OCI-LY7 (cell line): ENCODE data around the gene RAB10. TPM values are rescaled to one million over a fixed set of nuclear protein-coding genes. Genes with fewer than 3 reads are reported as not detected.
"Not testable (repeated sequence)": the region's sequence is repeated elsewhere in the genome, so short reads cannot be mapped to it uniquely, and the experiment has no call there.

Experiments used
- BruUV-seq: library from RNA; stranded (reverse); fragments of 400-500 nt; replicated peaks from 2 replicates; lab custom pipeline; 2021; lab: Mats Ljungman, UMichigan
- CTCF ChIA-PET: fragments of 300-600 bp; sonication (Branson Sonifier 250); formaldehyde crosslinking; loops from one replicate; lab custom pipeline; 2022; ENCODE audit warnings: antibody characterized with exemption; ENCODE audit not compliant: unreplicated experiment; lab: Charles Lee
- POLR2A ChIA-PET: fragments of 300-600 bp; sonication (Branson Sonifier 250); formaldehyde crosslinking; loops from one replicate; lab custom pipeline; 2022; ENCODE audit warnings: antibody characterized with exemption; lab: Charles Lee
- DNase-seq: peaks from one replicate; pipeline ENCODE4 v3.0.0-alpha.2; 2015; ENCODE audit warnings: low spot score
- H2AFZ ChIP-seq: fragments of 200-600 bp; sonication (generic), shearing (Covaris generic); 2 replicates; pipeline ENCODE4 v1.6.1; 2014; ENCODE audit warnings: mild to moderate bottlenecking, antibody characterized with exemption, low read length, moderate library complexity
- H3K27ac ChIP-seq: fragments of 200-600 bp; sonication (generic); 2 replicates; pipeline ENCODE4 v1.5.1; 2014; ENCODE audit warnings: mixed run types, low read depth, mild to moderate bottlenecking, moderate library complexity, low read length, inconsistent platforms; ENCODE audit not compliant: poor library complexity, severe bottlenecking
- H3K36me3 ChIP-seq: fragments of 200-600 bp; sonication (generic); 2 replicates; pipeline ENCODE4 v1.6.1; 2014; ENCODE audit warnings: mild to moderate bottlenecking, antibody characterized with exemption, low read length, moderate library complexity, mixed read lengths; ENCODE audit not compliant: insufficient read depth
- H3K4me1 ChIP-seq: fragments of 200-600 bp; sonication (generic); 2 replicates; pipeline ENCODE4 v1.5.1; 2014; ENCODE audit warnings: mild to moderate bottlenecking, low read length; ENCODE audit not compliant: insufficient read depth, poor library complexity, severe bottlenecking
- H3K4me2 ChIP-seq: fragments of 200-600 bp; sonication (generic); 2 replicates; pipeline ENCODE4 v1.6.1; 2014; ENCODE audit warnings: mild to moderate bottlenecking, low read length
- H3K4me3 ChIP-seq: fragments of 200-600 bp; sonication (generic); 2 replicates; pipeline ENCODE4 v1.5.1; 2014; ENCODE audit warnings: mild to moderate bottlenecking, low read depth, low read length; ENCODE audit not compliant: poor library complexity, severe bottlenecking
- H3K79me2 ChIP-seq: fragments of 200-600 bp; sonication (generic); 2 replicates; pipeline ENCODE4 v1.6.1; 2016; ENCODE audit warnings: low read depth, mild to moderate bottlenecking, low read length, moderate library complexity, mixed read lengths; ENCODE audit not compliant: insufficient read depth
- H3K9me2 ChIP-seq: fragments of 200-600 bp; sonication (generic); 2 replicates; pipeline ENCODE4 v1.6.1; 2016; ENCODE audit warnings: mild to moderate bottlenecking, low read length, mixed read lengths; ENCODE audit not compliant: insufficient read depth
- H3K9me3 ChIP-seq: fragments of 200-600 bp; sonication (generic); 2 replicates; pipeline ENCODE4 v1.6.1; 2014; ENCODE audit warnings: mild to moderate bottlenecking, mixed run types, low read length, mixed read lengths
- H4K20me1 ChIP-seq: fragments of 200-600 bp; sonication (generic); 2 replicates; pipeline ENCODE4 v1.6.1; 2014; ENCODE audit warnings: mild to moderate bottlenecking, antibody characterized with exemption, low read length, moderate library complexity, mixed read lengths; ENCODE audit not compliant: insufficient read depth
- EZH2phosphoT487 ChIP-seq: fragments of 200-600 bp; sonication (generic); IDR thresholded peaks from 2 replicates; pipeline ENCODE4 v1.6.1; 2018; ENCODE audit warnings: low read depth, borderline replicate concordance, mild to moderate bottlenecking, mixed run types, antibody characterized with exemption, low read length, moderate library complexity, mixed read lengths
- intact Hi-C: fragments of 100-400 bp; cut with micrococcal nuclease; formaldehyde crosslinking; loops from one replicate; pipeline ENCODE4 v1.10.0; 2022; ENCODE audit not compliant: unreplicated experiment
- total RNA-seq, 2 experiments: library from RNA; depleted of rRNA in 1 of 2; stranded (reverse); fragments of >200 nt in 1 of 2; shearing (Covaris generic) in 1 of 2; gene quantifications; 2 replicates each; pipeline ENCODE4 v1.2.3, GENCODE V29; 2014 to 2022
- TF ChIP-seq, protein P1 (sequence below): fragments of 200-600 bp; sonication (generic); conservative IDR thresholded peaks from 2 replicates; pipeline ENCODE4 v1.5.1; 2014; ENCODE audit warnings: mild to moderate bottlenecking, antibody characterized with exemption, low read length, moderate library complexity, mixed read lengths

The RAB10 gene
- total RNA-seq, 2 experiments from 2014 or later, result 58.3 to 96.7 TPM

DNA sequence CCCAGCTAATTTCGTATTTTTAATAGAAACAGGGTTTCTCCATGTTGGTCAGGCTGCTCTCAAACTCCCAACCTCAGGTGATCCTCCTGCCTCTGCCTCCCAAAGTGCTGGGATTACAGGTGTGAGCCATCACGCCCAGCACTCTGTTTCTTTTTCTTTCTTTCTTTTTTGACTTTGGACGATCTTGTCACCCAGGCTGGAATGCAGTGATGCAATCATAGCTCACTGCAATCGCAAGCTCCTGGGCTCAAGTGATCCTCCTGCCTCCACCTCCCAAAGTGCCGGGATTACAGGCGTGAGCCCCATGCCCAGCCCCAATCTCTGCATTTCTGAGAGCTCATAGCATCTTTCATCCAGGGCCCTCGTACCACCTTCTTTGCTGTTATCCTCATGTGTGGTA, 34.5 kb upstream of the RAB10 start:
- DNase-seq, H4K20me1 ChIP-seq, H3K36me3 ChIP-seq, BruUV-seq, CTCF ChIA-PET, H3K27ac ChIP-seq, H3K4me2 ChIP-seq, H3K4me1 ChIP-seq, H3K9me2 ChIP-seq, intact Hi-C loops, H3K4me3 ChIP-seq, H3K79me2 ChIP-seq, H2AFZ ChIP-seq, H3K9me3 ChIP-seq: not testable (repeated sequence)
- POLR2A ChIA-PET, result interaction anchor here (1.6 kb wide), 1 partner anchor 16 kb away, joined by 5 read pairs; no protein-coding TSS in a partner anchor

DNA sequence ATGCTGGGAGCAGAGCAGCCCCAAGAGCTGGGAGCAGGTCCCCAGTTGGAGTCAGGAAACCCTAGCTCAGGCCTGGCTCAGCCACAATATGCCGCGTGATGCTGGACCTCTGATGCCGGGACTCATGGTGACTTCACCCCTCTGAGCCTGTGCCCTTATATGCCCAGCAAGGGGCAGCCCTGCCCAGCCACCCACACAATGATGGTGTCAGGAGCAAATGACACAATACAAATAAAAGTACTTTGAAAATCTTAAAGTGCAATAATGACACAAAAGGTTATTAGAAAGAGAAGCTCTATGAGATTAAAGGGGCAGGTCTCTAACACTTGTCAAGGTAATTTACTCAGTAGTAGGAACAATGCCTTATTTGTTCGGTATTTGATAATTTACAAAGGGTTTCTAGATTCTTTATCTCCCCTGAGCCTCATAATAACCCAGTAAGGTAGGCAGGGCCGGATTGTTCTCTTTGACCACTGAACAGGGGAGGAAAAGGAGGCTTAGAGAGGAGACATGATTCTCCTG, 33.3 kb upstream of the RAB10 start:
- CTCF ChIA-PET, result no interaction called here
- no peak overlapping the region for H3K4me2 ChIP-seq

DNA sequence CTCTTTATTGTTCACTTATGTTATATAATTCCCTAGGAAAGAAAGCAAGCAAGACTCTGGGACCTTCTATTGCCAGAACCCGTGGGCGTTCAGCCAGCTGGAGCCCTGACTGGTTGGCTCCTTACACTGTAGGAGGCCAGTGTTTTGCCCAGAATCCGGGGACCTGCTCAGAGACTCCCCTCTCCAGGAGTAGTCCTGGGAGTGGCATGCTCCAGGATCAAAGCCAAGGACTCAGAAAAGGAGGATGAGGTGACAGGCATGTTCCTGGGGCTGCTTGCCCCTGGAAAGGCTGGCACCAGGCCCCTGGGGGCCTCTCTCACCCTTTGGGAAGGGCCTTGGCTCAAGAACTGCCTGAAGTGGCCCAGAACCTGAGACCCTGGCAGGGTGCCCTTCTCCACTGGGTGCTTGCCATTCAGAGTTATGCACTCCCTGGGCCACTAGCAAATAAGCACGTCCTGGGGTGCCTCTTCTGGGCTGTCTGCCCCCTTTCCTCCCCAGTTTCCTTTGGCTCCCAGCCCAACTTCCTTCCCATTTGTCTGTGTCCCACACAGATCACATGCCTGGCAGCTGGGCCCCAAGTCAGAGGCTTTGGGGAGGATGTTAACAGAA, 32.0 kb upstream of the RAB10 start:
- CTCF ChIA-PET, result no interaction called here
- intact Hi-C loops, result no loop called here
- no peak overlapping the region for H3K27ac ChIP-seq

More for the DNA sequence above, 33.3 kb upstream of the RAB10 start:
- Histone ChIP-seq H3K9me3 (no peaks in the 10 kb centered on the region), H3K79me2 (no peaks in the 10 kb centered on the region), H3K36me3 (no peaks in the 10 kb centered on the region), H3K4me3 (no peak overlapping the region), H3K27ac (no peak overlapping the region), H2AFZ (no peak overlapping the region), H3K4me1 (no peaks in the 10 kb centered on the region), H3K9me2 (no peaks in the 10 kb centered on the region), H4K20me1 (no peaks in the 10 kb centered on the region)
- no peak for DNase-seq
- intact Hi-C loops, result no loop called here
- POLR2A ChIA-PET, result interaction anchor here (1.6 kb wide), 1 partner anchor 15 kb away, joined by 5 read pairs; no protein-coding TSS in a partner anchor
- TF ChIP-seq EZH2phosphoT487, result no peak
- TF ChIP-seq, protein P1, sequence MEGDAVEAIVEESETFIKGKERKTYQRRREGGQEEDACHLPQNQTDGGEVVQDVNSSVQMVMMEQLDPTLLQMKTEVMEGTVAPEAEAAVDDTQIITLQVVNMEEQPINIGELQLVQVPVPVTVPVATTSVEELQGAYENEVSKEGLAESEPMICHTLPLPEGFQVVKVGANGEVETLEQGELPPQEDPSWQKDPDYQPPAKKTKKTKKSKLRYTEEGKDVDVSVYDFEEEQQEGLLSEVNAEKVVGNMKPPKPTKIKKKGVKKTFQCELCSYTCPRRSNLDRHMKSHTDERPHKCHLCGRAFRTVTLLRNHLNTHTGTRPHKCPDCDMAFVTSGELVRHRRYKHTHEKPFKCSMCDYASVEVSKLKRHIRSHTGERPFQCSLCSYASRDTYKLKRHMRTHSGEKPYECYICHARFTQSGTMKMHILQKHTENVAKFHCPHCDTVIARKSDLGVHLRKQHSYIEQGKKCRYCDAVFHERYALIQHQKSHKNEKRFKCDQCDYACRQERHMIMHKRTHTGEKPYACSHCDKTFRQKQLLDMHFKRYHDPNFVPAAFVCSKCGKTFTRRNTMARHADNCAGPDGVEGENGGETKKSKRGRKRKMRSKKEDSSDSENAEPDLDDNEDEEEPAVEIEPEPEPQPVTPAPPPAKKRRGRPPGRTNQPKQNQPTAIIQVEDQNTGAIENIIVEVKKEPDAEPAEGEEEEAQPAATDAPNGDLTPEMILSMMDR, result no peak
- no TSS peak for BruUV-seq

More for the DNA sequence above, 32.0 kb upstream of the RAB10 start:
- no peaks in the 10 kb centered on the region for H3K79me2 ChIP-seq
- no peak overlapping the region for H2AFZ ChIP-seq
- no peaks in the 10 kb centered on the region for H3K9me3 ChIP-seq
- no peaks in the 10 kb centered on the region for H4K20me1 ChIP-seq
- no peaks in the 10 kb centered on the region for H3K36me3 ChIP-seq
- DNase-seq, result no peak
- no peak for TF ChIP-seq EZH2phosphoT487
- TF ChIP-seq, protein P1, result no peak
- no peaks in the 10 kb centered on the region for H3K9me2 ChIP-seq
- POLR2A ChIA-PET, result no interaction called here
- BruUV-seq, result no TSS peak
- no peaks in the 10 kb centered on the region for H3K4me1 ChIP-seq
- H3K4me3 ChIP-seq, result no peak overlapping the region
- no peak overlapping the region for H3K4me2 ChIP-seq
